ENCODE measurements around the gene SGSH.
"Not testable (repeated sequence)": the region's sequence is repeated elsewhere in the genome, so short reads cannot be mapped to it uniquely, and the experiment has no call there.

The SGSH gene

DNA sequence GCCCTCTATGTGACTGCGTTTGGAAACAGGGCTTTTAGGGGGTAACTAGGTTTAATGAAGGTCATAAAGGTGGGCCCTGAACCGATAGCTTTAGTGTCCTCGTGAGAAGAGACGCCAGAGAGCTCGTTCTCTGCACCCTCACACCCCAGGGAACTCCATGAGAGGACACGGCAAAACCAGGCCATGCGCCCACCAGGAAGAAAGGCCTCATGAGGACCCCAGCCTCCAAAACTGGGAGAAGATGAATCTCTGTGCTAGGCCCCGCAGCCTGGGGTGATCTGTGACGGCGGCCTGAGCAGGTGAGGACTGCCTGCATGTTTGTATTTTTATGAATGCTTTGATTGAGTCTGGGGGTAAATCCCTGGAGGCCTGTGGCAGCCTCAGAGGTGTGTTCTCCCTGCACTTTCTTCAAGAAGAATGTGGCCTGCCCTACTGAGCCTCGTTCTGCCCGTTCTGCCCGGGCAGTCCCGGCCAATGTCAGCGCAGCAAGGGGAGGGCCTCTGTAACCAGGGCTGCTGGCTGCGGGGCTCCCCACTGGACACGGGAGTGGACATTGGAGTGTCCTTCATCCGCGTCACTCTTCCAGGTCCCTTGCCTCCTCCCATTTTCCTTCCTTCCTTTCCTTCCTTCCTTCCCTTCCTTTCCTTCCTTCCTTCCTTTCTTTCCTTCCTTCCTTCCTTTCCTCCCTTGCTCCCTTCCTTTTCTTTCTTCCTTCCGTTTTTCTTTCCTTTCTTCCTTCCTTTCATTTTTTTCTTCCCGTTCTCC, 33.7 kb upstream of the SGSH start:
- no peak for DNase-seq

DNA sequence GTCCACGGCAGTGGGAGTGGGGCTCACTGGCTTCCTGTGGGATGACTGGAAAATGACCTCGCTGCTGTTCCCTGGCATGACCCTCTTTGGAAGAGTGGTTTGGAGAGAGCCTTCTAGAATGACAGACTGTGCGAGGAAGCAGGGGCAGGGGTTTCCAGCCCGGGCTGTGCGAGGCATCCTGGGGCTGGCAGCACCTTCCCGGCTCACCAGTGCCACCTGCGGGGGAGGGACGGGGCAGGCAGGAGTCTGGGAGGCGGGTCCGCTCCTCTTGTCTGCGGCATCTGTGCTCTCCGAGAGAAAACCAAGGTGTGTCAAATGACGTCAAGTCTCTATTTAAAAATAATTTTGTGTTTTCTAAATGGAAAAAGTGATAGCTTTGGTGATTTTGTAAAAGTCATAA, 32.7 kb upstream of the SGSH start:
- peak; percentile 8 to 22 for DNase-seq

DNA sequence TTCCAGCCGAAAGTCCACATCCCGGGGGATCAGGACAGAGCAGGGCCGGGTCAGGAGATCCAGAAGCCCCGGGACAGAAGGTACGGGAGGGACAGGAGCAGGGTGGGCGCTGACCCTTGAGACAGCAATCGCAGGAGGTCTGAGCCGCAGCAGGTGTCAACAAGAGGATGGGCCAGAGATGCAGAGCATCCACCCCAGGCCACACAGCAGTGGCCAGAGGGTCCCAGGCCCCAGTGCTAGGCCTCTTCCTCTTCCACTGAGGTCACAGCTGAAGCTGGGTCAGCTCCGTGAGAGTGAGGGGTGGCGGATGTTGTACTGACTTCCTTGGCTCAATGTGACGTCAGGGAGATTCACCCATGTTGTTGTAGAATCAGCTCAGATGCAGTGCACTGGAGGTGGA, 31.8 kb upstream of the SGSH start:
- no peak for DNase-seq

DNA sequence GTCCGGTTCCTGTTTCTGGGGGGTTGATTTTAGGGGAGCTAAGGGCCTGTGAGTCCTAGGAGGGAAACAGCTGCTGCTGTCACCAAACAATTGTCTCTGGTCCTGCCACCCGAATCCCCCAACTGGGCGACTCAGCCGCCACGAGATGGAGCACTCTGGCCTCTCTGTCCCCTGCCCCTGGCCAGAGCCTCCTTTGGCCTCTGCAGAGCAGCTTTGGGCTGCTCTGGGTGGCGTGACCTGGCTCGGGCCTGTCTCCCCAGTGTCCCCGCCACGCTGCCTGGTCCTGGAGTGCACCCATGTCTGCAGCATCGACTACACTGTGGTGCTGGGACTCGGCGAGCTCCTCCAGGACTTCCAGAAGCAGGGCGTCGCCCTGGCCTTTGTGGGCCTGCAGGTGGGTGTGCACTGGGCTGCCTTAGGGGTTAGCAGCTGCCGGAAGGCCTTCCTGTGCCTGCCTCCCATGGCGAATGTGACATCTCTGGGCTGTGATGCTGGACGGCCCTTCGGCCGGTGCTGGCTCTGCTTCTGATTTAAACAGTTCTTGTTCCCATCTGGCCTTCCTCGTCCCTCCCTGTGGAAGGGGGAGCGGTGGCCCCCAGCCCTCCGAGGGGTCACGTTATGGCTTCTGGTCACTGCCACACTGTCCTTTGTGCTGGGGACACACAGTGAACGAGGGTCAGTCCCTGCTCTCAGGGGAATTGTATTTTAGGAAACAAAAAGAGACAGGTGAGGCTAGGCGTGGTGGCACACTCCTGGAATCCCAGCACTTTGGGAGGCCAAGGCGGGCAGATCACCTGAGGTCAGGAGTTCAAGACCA, 29.0 kb upstream of the SGSH start:
- no peak for DNase-seq

DNA sequence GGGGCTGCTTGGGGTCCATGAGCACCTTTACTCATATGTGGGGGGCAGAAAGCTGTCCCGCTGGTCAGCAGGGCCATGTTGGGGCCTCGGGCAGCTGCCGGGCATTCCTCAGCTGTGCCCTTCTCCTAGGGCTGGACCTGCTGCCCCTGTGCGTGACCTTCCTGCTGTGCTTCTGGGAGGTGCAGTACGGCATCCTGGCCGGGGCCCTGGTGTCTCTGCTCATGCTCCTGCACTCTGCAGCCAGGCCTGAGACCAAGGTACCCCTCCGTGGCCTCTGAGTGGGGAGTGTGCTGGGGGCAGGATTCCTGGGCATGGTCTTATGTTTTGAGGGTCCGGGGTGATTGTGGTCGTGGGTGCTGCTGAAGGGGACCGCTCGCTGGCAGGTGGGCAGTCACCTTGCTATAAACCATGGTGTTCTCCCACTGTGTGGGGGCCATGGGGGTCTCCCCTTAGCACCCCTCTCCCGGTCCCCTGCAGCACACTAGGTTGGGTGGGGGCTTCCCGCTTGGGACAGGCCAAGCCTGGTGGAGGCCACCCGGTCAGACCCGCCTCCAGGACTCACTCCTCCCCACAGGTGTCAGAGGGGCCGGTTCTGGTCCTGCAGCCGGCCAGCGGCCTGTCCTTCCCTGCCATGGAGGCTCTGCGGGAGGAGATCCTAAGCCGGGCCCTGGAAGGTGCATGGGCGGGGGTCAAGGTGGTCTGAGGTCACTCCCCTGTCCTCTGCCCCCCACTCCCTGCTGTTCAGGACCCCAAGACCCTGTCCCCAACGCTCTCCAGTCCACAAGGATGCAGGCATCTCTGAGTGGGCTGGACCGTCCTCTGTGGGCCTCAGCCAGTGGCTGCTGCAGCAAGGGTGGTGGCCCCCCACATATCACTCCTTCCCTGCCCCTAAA, 28.1 kb upstream of the SGSH start:
- no peak for DNase-seq

DNA sequence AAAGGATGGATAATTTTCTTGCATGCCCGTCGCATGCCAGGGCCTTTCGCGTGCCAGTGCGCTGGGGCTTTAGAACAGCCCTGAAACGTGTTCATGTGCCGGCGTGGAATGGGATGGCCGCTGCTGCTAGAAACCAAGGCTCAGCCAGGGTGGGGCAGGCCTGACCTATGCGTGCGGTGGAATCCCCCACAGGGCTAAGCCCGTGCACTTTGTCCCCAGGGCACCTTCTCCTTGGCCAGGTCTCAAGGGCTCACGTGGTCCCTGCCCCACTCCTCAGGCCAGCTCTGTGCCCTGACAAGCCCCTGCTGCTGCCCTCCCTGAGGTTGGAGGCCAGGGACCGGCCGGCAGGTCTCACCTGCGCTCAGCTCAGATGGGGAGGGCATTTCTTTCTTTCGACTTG, 27.4 kb upstream of the SGSH start:
- no peak for DNase-seq

DNA sequence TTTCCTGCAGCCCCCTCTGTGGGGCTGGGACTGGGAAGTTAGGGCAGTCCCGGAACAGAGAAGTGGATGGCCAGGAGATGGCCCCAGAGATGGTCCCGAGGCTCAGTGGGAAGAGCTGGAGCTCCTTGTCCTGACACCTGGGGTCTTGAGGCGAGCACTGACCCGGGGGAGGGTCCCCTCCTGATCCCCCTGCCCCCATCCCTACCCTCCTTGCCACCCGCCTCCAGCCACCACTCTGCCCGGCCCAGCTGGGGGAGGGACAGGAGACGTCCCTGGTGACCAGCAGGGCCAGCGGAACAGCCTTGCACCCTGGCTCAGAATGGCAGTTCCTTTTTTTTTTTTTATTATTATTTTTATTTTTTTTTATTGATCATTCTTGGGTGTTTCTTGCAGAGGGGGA, 26.6 kb upstream of the SGSH start:
- DNase-seq: no peak

DNA sequence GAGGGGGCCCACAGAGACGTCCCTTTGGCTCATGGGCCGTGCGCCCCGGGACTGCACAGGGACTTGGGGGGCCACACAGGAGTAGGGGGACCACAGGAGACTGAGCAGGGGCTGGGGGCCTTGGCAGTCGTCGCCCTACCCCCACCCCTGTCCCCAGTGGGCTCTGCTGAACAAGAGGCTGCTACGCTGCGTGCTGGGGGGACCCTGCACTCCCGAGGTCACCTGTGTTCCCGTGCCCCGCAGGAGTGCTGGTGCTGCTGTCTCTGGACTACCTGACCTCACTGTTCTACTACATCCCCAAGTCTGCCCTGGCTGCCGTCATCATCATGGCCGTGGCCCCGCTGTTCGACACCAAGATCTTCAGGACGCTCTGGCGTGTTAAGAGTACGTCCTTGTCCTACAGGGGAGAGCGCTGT, 26.1 kb upstream of the SGSH start:
- no peak for DNase-seq

DNA sequence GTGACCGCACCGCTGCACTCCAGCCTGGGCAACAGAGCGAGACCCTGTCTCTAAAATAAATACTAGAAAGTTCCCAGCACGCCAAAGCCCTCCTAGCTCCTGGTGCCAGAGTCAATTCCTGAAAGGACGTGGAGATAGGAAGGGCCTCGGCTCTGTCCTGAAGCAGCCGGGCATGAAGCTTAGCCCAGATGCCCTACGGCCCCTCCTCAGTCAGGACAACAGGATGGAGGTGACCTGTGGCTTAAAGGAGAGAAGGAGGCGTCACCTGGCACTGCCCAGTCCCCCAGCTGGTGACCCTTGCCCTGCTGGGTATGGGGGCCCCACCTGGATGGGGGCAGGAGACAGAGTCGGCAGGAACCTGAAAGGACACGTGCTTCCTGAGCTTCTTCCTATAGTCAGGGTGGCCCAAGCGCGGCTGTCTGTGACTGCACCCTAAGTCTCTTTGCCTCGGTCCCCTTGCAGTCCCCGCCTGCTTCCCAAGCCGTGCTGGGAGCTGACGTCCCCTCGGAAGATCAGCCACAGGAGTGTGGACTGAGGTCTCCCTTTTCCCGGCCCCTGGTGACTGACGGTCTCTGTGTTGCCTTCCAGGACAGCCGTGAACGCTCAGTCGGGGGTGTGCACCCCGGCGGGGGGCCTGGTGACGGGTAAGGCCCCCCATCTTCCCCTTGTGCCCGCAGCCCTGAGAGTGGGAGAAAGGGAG, 25.6 kb upstream of the SGSH start:
- no peak for DNase-seq

DNA sequence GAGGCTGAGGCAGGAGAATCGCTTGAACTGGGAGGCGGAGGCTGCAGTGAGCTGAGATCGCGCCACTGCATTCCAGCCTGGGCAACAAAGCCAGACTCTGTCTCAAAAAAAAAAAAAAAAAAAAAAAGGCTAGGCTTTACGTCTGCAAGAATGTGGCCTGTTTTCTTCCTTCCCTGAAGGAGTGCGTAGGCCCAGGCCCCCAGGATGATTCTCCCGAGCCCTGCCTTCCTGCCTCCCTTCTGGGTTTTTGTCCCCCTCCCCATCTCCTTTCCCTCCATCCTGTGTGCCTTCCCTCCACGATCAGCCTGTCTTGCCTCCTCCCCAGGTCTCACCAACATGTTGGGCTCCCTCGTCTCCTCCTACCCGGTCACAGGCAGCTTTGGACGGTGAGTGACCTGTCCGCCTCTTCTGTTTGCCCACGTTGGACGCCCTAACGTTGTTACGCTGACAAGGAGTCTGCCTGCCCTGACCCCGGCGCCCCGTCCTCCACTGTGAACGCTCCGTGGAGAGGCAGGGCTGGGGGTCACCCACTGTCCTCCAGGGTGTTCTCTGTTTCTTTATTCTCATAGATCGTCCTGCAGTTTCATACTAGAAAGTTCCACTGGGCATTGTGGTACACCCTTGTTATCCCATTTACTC, 24.9 kb upstream of the SGSH start:
- no peak for DNase-seq

DNA sequence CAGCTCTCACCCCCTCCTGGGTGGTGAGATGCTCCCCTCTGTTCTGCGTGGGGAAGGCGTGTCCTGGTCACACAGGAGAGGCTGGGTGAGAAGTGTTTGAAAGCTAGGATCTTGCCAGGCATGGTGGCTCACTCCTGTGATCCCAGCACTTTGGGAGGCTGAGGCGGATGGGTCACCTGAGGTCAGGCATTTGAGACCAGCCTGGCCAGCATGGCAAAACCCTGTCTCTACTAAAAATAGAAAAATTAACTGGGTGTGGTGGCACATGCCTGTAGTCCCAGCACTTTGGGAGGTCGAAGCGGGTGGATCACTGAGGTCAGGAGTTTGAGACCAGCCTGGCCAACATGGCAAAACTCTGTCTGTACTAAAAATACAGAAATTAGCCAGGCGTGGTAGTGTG, 24.3 kb upstream of the SGSH start:
- DNase-seq: not testable (repeated sequence)

DNA sequence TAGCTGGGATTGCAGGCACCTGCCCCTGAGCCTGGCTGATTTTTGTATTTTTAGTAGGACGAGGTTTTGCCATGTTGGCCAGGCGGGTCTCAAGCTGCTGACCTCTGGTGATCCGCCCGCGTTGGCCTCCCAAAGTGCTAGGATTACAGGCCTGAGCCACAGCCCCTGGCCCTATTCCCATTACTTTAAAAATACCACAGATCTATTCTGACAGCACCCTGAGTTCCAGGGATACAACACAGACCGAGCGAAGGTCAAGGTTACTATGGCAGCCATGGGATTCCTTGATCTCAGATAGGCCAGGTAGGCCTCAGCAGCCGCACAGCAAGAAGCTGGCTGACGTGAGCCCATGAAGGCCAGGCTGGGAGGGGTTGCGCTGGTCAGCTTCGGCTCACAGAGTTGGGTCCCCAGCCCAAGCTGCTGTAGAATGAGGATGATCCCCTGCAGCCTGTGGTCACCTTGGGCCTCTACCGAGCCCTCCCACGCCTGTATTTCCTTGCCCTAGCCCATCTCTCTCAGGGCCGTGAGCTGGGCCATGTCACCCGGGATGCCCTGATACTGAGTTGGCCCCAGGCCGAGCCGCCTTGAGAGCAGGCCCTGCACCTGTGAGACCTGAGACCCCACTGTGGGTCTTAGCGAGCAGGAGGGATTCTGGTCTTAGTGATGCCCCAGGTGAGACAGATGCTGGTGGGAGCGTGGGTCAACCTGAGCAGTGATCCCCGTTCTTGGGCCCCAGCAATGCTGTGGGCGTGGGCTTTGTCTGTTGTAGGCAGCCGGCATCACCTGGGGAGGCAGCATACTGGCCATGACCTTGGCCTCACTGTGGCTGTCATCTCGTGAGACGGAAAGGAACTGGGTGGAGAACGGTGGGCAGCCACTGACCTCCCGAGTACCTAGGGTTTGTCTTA, 23.6 kb upstream of the SGSH start:
- no peak for DNase-seq

DNA sequence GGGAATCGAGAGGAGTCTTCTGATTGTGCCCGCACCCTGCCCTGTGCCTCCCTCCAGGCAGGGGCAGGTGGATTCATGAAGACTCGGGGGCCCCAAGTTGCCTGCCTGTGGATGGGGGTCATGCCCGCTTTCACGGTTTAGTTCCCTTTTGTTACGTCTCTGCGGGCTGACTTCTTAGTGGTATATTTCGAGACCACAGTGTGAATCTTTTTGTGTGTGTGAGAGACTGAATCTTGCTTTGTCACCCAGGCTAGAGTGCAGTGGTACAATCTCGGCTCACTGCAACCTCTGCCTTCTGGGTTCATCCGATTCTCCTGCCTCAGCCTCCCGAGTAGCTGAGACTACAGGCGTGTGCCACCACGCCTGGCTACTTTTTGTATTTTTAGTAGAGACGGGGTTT, 22.4 kb upstream of the SGSH start:
- DNase-seq: no peak

DNA sequence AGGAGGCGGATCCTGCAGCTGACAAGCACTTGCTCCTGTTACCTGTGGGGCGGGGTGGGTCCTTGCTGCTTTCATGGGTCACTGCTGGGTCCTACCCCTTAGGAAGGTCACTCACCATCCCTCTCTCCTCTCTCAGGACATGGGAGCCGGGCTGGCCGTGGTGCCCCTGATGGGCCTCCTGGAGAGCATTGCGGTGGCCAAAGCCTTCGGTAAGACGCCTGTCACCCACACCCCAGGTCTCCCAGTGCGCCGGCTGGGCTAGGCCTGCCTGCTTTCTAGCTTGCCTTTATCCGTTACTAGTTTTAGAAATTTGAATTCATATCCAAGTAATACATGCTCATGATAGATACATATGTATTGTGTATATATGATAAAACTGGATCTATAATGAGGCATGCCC, 17.3 kb upstream of the SGSH start:
- DNase-seq: no peak

DNA sequence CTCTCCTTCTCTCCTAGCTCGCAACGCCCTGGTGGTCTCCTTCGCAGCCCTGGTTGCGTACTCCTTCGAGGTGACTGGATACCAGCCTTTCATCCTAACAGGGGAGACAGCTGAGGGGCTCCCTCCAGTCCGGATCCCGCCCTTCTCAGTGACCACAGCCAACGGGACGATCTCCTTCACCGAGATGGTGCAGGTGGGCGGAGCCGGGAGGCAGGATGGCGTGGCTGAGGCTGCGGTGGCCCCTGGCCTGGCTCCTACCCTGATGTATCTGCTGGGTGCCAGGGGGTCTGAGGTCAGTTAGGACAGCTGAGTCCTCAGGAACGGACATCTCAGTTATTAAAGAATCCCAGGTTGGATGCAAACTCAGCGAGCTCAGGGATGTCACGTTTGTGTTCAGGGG, 16.8 kb upstream of the SGSH start:
- DNase-seq: no peak

DNA sequence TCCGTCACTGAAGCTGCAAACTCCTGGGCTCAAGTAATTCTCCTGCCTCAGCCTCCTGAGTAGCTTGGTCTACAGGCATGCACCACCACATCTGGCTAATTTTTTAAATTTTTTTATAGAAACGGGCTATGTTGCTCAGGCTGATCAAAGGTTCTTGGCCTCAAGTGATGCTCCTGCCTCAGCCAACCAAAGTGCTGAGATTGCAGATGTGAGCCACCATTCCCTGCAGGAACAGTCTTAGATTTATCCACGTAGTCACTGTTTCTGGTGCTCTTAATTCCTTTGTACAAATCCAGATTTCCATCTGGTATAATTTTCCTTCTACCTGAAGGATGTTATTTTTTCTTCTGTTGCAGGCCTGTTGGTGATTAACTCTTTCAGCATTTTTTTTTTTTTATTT, 13.1 kb upstream of the SGSH start:
- no peak for DNase-seq

DNA sequence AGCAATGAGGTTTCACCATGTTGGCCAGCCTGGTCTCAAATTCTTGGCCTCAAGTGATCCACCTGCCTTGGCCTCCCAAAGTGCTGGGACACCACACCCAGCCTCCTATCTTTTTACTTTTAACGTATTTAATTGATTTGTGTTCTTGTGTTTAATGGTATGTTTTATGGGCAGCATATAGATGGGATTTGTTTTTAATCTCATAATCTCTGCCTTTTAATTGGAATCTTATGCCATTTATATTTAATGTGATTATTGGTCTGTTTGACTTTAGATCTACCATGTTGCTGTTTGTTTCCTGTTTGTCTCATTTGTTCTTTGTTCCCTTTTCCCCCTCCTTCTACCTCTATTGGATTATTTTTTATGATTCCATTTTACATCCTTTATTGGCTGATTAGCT, 12.3 kb upstream of the SGSH start:
- DNase-seq: no peak

DNA sequence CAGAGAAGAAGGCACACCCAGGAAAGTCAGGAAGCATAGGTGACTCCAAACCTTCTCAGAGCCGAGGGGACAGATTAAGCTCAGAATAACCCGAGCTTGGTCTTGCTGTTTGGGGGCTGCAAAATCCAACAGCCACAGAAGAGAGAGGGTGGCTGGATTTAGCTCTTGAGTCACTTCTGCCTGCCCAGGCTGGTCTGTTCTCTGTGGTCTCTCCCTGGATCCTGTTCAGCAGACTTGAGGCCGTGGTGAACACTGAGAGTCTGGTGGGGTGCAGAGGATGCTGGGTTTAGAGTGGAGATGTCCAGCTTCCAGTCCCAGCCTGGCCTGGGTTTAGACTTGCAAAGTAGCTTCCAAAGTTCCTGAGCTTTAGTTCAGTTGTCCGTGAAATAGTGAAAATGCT, 8.9 kb upstream of the SGSH start:
- DNase-seq: no peak

DNA sequence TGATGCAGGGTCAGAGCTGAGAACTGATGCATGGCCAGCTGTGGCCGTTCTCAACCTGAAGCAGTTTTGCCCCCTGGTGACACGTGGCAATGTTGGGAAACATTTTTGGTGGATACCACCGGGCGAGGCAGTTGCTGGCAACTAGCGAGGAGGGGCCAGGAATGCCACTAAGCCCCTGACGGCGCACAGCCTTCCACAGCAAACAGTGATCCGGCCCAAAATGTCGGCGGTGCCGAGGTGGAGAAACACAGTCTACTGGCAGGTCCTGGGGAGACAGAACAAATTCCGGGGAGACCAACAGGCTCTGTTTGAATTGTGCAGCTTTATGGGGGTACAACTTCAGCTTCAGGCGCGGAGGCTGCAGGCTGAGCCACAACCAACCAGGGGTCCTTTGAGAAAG, 8.3 kb upstream of the SGSH start:
- no peak for DNase-seq

DNA sequence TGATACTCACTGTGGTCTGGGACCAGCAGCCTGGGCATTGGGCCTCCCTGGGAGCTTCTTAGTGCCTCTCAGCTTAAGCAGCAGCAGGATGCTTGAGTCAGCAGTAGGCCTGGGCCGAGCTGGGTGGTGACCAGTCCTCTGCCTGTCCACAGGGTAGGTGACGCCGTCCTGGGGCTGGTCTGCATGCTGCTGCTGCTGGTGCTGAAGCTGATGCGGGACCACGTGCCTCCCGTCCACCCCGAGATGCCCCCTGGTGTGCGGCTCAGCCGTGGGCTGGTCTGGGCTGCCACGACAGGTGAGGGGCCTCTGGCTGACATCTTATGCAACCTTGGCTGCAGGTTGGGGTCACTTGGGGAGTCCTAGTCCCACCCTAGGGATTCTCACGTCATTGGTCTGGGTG, 7.5 kb upstream of the SGSH start:
- DNase-seq: no peak

DNA sequence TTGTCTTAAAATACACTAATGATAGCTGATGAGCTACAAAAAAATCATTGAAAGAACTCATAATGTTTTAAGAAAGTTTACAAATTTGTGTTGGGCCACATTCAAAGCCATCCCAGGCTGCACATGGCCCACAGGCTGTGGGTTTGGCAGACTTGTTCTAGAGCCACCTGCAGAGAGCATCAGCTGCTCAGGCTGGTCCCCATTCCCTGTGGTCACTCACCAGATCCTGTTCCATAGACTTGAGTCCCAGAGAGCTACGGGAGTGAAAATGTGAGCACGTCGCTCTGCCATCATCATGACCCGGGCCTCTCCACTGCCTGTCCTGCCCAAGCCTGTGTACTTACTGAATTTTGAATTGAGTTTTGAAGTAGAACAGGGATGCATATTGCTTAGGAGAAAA, 7.0 kb upstream of the SGSH start:
- no peak for DNase-seq

Data from AML-193 (cell line).